Osteocyte (in vitro differentiated cells): ENCODE results near the gene FUZ. TPM values are rescaled to one million over a fixed set of nuclear protein-coding genes. Genes with fewer than 3 reads are reported as not detected.
A peak's percentile ranks its signal among the peaks of the same experiment; 100 is the strongest.

Experiments
- DNase-seq: peaks from one replicate; pipeline ENCODE4 v3.0.0; 2021; ENCODE audit warnings: mixed read lengths; ENCODE audit not compliant: unreplicated experiment; ENCODE audit errors: extremely low spot score
- H3K27ac Mint-ChIP-seq: one replicate; pipeline ENCODE4 v1.8.0; 2021; ENCODE audit warnings: mild to moderate bottlenecking, mixed read lengths; ENCODE audit not compliant: unreplicated experiment
- H3K27me3 Mint-ChIP-seq: one replicate; pipeline ENCODE4 v1.8.0; 2021; ENCODE audit warnings: mixed read lengths; ENCODE audit not compliant: unreplicated experiment
- H3K36me3 Mint-ChIP-seq: one replicate; pipeline ENCODE4 v1.8.0; 2021; ENCODE audit warnings: mixed read lengths; ENCODE audit not compliant: unreplicated experiment
- H3K4me1 Mint-ChIP-seq: one replicate; pipeline ENCODE4 v1.8.0; 2021; ENCODE audit warnings: mixed read lengths; ENCODE audit not compliant: unreplicated experiment
- H3K4me3 Mint-ChIP-seq: one replicate; pipeline ENCODE4 v1.8.0; 2021; ENCODE audit warnings: mild to moderate bottlenecking, moderate library complexity, mixed read lengths; ENCODE audit not compliant: unreplicated experiment
- H3K9me3 Mint-ChIP-seq: one replicate; pipeline ENCODE4 v1.8.0; 2021; ENCODE audit warnings: mixed read lengths; ENCODE audit not compliant: unreplicated experiment
- microRNA-seq: library from miRNA; unstranded; fragments of <30 nt; microRNA quantifications from one replicate; pipeline ENCODE4 v1.1.0, GENCODE V29; 2020; ENCODE audit not compliant: unreplicated experiment
- total RNA-seq: library from RNA; stranded (reverse); gene quantifications from 2 replicates; pipeline ENCODE4 v1.2.1, GENCODE V29; 2021
- TF ChIP-seq, protein P1 (sequence below): fragments of 200-600 bp; sonication (generic); IDR thresholded peaks from 2 replicates; pipeline ENCODE4 v1.5.0; 2021; ENCODE audit warnings: antibody characterized with exemption, mild to moderate bottlenecking, moderate library complexity

FUZ gene
- total RNA-seq, 1 donor from 2014 or later: 24.4 TPM

DNA sequence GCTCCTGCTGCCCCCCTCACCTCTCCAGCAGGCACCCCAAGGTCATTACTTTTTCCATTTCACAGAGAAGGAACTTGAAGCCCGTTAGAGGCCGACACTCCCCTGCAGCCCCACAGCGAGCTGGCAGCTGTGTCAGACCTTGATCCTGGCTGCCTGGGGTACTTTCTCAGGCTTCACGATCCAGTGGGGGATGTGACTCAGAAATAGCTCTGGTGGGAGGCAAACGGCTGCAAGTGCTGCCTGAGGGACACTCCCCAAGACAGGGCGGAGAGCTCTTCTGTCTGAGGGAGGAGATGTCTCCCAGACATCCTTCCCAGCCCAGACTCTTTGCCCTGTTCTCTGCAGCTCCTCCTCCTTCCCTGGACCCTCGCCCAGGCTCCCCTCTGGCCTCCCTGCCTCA, 54.8 kb downstream of the FUZ start:
- TF ChIP-seq, protein P1, sequence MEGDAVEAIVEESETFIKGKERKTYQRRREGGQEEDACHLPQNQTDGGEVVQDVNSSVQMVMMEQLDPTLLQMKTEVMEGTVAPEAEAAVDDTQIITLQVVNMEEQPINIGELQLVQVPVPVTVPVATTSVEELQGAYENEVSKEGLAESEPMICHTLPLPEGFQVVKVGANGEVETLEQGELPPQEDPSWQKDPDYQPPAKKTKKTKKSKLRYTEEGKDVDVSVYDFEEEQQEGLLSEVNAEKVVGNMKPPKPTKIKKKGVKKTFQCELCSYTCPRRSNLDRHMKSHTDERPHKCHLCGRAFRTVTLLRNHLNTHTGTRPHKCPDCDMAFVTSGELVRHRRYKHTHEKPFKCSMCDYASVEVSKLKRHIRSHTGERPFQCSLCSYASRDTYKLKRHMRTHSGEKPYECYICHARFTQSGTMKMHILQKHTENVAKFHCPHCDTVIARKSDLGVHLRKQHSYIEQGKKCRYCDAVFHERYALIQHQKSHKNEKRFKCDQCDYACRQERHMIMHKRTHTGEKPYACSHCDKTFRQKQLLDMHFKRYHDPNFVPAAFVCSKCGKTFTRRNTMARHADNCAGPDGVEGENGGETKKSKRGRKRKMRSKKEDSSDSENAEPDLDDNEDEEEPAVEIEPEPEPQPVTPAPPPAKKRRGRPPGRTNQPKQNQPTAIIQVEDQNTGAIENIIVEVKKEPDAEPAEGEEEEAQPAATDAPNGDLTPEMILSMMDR: no peak
- Mint-ChIP-seq H3K27ac (peak overlapping the region; percentile 88), H3K9me3 (peaks cover 3% of the 10 kb centered on the region), H3K36me3 (no peaks in the 10 kb centered on the region), H3K27me3 (no peaks in the 10 kb centered on the region), H3K4me1 (peaks cover 29% of the 10 kb centered on the region), H3K4me3 (peak overlapping the region; percentile 36)
- DNase-seq: no peak

Small RNAs within 50 kb of the gene (microRNA-seq; reads per million reads assigned to microRNA genes)
- gene MIR4749 (6.0 reads per million, percentile 5 among the genes with 10 or more reads in this experiment), gene MIR6799 (not detected), gene MIR6800 (not detected)

Other genes with a start within 250 kb of the FUZ start
- gene NOSIP, start 232.7 kb downstream of the FUZ start, total RNA-seq: 58.7 and 66.2 TPM in 2 replicates
- gene PRRG2, start 232.0 kb downstream of the FUZ start, total RNA-seq: 0.32 and 0.52 TPM in 2 replicates
- 31.6 and 32.9 TPM in 2 replicates for gene PRR12, start 222.1 kb downstream of the FUZ start, total RNA-seq
- 67.4 and 67.7 TPM in 2 replicates for gene RRAS, start 173.1 kb downstream of the FUZ start, total RNA-seq
- 74.9 and 81.9 TPM in 2 replicates for gene SCAF1, start 171.1 kb downstream of the FUZ start, total RNA-seq
- gene IRF3, start 147.4 kb downstream of the FUZ start, total RNA-seq: 80.9 and 88.9 TPM in 2 replicates
- gene BCL2L12, start 147.4 kb downstream of the FUZ start, total RNA-seq: 23.6 and 29.3 TPM in 2 replicates
- 121 and 126 TPM in 2 replicates for gene PRMT1, start 136.0 kb downstream of the FUZ start, total RNA-seq
- gene ADM5, start 123.7 kb downstream of the FUZ start, total RNA-seq: 0.73 and 1.5 TPM in 2 replicates
- 44.2 and 48.8 TPM in 2 replicates for gene CPT1C, start 122.2 kb downstream of the FUZ start, total RNA-seq
- gene TSKS, start 50.0 kb downstream of the FUZ start, total RNA-seq: not detected in 2 replicates
- 130 and 133 TPM in 2 replicates for gene AP2A1, start 46.3 kb downstream of the FUZ start, total RNA-seq
- gene MED25, start 5.0 kb upstream of the FUZ start, total RNA-seq: 56.1 and 58.1 TPM in 2 replicates
- 266 and 295 TPM in 2 replicates for gene PTOV1, start 37.9 kb upstream of the FUZ start, total RNA-seq
- 68.3 and 76.4 TPM in 2 replicates for gene PNKP, start 54.3 kb upstream of the FUZ start, total RNA-seq
- gene AKT1S1, start 64.1 kb upstream of the FUZ start, total RNA-seq: 59.7 and 61.2 TPM in 2 replicates
- 69.2 and 71.9 TPM in 2 replicates for gene TBC1D17, start 64.4 kb upstream of the FUZ start, total RNA-seq
- gene IL4I1, start 83.6 kb upstream of the FUZ start, total RNA-seq: 0.55 TPM in 1 of 2 replicates, not detected in the other
- gene ATF5, start 115.9 kb upstream of the FUZ start, total RNA-seq: 20.1 and 22.0 TPM in 2 replicates
- gene NUP62, start 116.2 kb upstream of the FUZ start, total RNA-seq: 57.7 and 65.1 TPM in 2 replicates
- gene SIGLEC11, start 147.9 kb upstream of the FUZ start, total RNA-seq: not detected in 2 replicates
- 31.5 and 35.8 TPM in 2 replicates for gene VRK3, start 212.1 kb upstream of the FUZ start, total RNA-seq
- 9.8 and 10.4 TPM in 2 replicates for gene ZNF473, start 212.7 kb upstream of the FUZ start, total RNA-seq